NCI-H1694 (cell line): Measurements from ENCODE around the gene SIVA1.
A peak's percentile ranks its signal among the peaks of the same experiment; 100 is the strongest.

Experiments used
- DNase-seq: peaks from one replicate; lab custom pipeline; 2025; lab: John Stamatoyannopoulos, UW

The SIVA1 gene

DNA sequence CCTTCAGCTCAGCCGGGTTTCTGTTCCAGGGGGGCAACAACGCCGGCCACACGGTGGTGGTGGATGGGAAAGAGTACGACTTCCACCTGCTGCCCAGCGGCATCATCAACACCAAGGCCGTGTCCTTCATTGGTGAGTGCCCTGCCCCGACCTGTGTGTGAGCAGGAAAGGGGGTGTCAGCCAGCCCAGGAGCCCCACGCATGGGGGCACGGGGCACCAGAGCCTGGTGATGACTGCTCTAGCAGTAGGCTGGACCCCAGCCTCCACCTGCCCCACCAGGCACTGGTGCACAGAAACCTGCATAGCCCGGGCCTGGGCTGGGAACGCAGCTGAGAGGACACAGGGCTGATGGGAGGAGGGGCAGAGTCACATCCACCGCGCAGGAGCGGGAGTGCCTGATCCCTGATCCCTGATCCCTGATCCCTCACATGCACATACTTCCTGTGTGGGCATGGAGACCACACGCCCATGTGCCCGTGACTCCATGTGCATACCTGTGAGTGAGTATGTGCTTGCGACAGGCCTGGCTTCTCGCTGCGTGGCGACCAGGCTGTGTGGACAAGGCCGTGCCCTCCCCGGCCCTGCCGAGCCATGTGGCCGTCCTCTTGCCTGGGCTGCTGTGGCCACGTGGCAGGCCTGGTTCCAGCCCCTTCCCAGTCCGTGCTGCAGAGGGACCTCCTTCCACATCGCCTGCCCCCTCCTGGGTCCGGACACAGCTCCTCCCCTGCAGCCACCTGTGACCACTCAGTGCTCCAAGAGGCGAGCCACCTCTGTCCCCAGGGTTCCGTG, 17.8 kb upstream of the SIVA1 start:
- no peak for DNase-seq

DNA sequence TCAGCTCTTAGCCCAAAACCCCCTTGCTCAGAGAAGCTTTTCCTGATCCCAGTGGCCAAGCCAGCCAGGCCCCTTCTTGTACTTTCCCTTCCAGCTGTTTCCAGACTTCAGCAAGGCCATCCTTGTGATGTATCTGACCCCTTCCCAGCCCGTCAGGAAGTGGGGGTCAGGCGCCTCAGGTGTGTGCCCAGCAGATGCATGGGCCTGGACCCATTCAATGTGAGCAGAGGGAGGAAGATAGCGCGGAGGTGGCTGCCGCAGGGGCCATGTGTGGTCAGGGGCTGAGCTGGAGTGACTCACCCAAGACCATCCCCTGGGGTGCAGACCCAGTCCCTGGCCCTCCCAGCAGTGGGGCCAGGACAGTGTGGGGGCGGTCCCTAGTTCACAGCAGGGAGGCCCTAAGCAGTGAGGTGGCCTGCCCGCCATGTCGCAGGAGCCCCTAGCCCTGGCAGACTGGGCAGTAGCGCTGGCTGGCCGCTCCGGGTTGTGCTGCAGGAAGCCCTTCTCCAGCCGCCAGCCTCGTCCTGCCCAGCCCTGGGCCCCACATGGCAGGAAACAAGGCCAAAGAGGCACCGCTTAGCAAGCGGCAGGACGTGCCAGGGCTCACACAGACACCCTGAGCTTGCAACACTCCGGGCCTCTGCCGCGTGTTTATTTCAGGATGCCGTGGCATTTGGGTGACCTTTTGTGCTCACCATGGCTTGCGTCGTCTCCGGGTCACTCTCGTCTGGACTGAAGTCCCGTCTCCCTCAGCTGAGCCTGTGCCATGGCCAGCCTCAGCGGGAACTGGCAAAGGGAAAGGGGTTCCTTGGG, 16.9 kb upstream of the SIVA1 start:
- no peak for DNase-seq

DNA sequence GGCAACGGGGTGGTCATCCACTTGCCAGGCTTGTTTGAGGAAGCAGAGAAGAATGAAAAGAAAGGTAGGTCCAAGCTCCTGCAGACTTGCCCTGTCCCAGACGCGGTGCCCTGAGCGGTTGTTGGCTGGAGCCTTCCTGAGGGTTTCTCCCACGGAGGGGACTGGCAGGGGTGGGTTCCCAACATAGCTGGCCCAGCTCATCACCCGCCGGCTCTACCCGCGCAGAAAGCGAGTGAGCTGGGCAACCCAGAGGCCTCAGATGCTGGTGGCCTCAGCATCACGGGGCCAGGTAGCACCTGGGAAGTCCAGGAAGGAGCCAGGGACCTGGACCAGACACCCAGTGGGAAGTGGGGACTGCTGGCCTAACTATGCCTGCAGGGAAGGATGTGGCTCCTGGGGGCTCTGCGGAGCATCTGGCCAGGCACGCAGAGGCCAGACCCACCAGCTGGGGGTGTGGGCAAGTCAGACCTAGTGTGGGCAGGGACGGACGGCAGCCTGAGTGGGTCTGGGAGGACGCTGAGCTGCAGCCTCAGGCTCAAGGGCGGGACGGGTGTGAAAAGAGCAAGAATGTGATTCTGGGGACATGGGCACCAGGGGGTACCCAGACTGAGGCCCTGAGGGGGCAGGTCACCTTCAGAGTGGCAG, 14.4 kb upstream of the SIVA1 start:
- DNase-seq = no peak

DNA sequence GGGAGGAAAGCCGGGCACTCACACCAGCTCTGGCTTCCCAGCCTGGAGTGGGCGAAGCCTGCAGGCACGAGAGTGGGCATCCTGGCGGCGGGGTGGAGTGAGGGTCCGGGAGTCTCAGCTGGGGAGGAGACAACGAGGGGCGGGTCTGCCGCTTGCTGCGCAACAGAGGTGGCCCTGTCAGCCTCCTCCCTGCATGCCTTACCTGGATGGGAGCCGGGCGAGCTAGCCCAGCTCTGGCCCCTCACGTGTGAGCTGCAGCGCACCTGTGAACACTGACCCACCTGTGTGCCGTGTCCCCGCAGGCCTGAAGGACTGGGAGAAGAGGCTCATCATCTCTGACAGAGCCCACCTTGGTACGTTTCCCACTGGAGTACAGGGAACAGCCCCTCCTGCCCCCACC, 13.9 kb upstream of the SIVA1 start:
- DNase-seq = no peak

DNA sequence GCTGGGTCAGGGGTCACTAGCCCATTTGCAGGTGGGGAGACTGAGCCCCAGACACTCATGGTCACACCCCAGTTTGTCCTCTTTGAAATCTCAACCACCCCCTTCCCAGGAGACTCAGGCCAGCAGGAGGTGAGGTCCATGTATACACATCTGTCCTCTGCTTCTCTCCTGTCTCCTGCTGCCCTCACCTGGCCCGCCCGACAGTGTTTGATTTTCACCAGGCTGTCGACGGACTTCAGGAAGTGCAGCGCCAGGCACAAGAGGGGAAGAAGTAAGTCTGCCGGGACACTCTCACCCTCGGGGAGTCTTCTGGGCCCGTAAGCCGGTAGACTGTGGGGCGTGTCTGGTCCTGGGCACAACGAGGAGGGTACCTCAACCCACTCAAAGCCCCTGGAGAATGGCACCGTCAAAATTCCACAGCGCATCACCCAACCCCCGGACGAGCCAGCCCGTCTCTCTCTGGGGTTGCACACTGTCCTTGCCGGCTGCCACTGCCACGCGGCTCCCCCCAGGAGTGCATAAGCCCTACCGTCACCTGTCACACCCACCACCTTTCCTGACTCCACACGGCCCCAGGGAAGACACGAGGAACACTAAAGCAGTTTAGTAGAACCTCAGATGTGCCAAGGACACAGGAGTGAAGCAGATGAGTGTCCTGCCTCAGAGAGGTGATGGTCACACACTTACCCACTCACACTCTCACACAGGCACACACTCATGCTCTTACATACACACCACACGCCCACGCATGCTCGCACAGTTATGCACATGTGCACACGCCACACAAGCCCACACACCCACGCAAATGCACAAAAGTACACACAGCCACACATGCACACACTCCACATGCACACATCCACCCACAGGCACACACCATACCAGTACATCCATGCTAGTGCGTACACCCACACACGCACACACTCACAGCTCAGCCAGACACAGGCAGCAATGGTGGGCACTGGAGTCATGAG, 13.1 kb upstream of the SIVA1 start:
- DNase-seq = no peak

DNA sequence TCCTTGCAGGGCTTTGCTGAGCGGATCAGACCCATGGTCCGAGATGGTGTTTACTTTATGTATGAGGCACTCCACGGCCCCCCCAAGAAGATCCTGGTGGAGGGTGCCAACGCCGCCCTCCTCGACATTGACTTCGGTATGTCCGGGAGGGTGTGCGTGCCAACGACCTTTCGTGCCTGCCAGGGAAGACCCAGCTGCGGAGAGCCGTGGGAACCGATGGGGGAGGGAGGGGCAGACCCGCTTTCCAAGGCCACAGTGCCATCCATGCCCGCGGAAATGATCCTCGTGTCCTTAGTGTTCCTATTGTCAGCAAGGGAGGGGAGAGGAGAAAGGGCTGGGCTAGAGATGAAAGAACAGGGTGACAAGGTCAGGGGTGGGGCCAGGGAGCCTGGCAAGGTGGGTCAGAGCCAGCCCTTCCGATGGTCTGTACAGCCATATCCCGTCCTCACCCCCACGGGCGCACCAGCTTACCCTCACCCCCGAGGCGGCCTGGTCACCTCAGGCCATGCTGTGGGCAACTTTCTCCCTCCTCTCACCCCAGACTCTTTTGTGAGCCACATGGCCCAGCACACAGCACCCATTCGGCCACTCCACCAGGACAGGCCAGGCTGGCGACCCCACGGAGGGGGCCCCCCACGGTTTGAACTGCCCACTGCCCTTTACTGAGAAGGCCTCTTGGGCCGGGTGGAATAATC, 11.7 kb upstream of the SIVA1 start:
- no peak for DNase-seq

DNA sequence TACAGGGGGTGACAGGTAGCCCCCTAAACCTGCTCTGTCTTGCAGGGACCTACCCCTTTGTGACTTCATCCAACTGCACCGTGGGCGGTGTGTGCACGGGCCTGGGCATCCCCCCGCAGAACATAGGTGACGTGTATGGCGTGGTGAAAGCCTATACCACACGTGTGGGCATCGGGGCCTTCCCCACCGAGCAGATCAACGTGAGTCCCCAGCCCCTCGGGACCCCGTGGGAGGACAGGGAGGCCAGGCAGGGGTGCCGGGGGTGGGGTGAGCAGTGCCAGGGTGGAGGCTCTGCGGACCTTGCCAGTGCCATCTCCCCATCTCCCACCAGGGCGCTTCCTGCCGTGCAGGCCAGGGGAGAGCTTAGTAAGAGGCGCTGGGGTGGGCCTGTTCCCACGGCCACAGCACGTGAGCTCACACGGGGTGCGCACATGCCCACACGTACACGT, 11.1 kb upstream of the SIVA1 start:
- DNase-seq = no peak

DNA sequence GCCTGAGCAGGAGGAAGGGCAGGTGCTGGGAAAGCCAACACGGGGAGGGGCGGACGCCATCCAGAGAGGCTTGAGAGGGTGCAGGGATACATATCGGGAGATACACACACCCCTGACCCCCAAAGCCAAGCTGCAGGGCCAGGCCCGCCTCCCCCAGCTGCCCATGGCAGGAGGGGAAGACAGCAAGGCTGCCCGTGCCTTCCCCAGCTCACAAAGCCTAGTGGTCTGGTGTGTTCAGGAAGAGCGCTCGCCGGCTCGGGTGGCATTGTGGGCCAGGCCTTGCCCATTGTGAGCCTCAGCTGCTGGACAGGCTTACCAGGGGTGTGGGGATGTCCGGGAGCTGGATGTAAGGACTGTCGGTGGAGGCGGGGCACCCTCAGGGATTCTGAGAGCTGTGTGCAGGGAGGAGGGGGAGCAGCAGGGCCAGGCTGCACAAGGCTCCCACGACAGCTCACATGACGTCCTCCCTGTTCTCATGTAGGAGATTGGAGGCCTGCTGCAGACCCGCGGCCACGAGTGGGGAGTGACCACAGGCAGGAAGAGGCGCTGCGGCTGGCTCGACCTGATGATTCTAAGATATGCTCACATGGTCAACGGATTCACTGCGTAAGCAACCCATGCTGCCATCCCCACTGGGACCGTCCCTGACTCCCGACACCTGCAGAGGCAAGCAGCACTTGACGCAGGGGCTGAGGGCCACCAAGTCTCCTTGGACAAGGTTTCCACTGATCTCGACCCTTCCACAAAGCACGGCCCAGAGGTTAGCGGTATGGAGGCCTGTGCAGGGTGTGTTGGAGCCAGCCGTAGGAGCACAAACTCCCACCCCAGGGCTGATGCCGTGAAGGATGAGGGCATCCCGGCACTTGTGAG, 10.1 kb upstream of the SIVA1 start:
- DNase-seq = no peak

DNA sequence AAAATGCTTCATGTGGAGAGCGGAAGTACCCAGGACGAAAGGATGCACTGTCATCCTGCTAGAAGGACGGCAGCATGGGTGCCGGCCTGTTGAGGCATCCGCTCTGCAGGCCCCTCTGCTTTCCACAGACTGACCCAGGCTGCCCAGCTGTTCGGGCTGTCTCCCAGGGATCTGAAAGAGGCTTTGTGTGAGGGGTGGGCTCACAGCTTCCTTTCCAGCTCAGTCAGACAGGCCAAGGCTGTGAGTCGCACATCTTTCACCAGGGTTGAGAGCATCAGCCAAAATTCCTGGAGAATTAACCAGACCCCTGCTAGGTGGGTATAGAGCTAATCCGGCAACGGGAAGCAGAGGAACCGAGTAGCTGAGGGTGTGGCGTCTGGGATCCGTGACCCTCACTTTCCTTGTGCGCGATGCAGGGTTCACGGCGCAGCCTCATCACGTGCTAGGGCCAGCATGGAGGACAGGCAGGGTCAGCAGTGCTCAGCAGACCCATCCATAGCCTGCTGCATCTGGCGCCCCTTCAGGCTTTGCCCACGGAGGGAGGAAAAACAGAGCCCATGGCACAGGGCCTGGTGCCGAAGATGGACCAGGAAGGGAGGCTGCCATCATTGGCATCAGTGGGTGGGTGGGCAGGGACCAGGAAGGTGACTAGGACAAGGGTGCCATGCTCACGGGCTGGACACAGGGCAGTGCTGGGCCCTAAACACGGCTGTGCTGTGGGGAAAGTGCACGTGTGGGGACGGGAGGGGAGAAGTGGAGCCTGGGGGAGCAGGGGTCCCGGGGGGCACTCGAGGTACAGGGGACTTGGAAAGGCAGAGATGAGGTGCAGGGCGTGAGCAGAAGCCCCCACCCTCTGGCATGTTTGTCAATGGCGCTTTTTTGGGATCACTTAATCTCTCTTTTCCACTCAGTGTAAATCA, 9.2 kb upstream of the SIVA1 start:
- DNase-seq = no peak

DNA sequence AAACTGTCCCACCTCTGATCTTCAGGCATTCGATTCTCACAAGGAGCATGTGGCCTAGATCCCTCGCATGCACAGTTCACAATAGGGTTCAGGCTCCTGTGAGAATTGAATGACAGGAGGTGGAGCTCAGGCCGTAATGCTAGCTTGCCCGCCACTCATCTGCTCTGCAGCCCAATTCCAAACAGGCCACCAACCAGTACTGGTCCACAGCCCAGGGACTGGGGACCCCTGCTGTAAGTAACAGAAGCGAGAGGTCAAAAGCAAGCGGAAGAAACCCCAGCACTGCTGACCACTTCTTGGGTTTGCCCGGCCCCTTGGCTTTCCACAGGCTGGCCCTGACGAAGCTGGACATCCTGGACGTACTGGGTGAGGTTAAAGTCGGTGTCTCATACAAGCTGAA, 8.5 kb upstream of the SIVA1 start:
- DNase-seq = no peak

DNA sequence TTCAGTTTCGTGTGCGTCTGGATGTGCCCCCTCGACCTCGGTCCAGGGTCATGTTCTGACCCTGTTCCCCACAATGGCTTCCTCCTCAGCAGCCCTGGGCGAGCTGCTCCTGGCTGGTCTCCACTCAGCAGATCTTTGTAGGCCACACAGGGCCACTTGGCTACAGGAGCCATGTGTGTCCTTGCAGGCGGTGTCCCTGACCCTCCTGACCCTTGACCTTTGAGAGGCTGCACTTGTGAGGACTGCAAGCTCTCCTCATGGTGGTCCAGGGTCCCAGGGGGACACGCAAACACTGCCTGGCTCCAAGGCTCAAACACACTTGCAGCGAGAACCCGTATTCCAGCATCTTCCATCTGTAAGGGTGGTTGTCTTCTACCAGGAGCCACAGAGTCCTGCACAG, 7.5 kb upstream of the SIVA1 start:
- no peak for DNase-seq

DNA sequence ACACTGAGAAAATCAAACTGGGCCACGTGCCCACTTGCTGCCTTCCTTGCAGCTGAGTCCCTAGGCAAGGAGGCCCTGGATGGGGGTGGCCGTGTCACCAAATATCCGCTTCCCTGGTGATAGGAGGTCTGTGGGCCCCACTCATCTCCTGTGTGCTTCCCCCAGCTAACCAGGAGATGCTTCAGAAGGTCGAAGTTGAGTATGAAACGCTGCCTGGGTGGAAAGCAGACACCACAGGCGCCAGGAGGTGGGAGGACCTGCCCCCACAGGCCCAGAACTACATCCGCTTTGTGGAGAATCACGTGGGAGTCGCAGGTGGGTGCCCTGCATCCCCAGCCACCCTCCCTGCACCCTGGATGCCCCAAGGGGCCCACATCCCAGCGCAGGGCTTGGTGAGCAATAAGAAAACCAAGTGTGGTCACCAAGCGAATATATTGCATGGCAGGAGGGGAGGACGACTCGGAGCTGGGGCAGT, 6.8 kb upstream of the SIVA1 start:
- DNase-seq = no peak

DNA sequence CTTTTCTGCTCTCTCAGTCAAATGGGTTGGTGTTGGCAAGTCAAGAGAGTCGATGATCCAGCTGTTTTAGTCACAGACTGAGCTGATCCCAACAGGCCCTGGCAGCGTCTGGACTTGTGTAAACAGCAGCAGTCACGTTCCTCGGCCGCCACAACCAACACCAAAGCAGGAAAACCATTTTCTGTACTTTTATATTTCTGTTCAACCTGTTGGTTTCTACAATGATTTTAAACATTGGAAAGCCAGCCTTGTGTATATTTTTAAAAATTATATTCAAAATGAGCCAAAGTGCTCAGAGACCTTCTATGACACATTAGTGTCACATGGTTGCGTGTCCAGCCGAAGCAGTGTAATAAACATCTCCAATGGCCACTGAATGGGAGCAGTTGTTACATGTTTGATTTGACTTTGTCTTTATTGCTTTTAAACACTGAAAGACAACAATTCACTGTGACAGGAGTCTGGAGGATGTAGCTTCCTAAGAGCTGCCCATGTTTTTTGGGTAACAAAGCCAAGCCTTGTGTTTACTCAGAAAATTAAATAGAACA, 5.9 kb upstream of the SIVA1 start:
- peak; percentile 67 for DNase-seq

DNA sequence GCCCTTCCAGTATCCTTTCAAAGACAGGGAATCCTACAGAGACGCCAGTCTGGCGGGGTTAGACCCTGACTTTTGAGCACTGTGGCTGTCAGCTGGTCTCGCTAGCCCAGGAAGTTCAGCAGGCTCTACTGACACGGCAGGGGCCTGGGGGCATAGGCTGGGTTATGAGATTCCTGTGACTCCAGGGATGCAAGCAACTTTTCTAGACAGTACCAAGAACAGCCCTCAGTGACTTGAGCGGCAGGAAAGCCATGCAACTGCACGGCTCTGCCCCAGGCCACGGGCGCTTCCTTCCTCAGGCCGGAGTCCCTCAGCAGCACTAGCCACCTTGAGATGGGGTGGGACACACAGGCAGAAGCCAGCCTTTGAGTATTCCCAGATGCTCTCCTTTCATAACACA, 5.1 kb upstream of the SIVA1 start:
- no peak for DNase-seq

DNA sequence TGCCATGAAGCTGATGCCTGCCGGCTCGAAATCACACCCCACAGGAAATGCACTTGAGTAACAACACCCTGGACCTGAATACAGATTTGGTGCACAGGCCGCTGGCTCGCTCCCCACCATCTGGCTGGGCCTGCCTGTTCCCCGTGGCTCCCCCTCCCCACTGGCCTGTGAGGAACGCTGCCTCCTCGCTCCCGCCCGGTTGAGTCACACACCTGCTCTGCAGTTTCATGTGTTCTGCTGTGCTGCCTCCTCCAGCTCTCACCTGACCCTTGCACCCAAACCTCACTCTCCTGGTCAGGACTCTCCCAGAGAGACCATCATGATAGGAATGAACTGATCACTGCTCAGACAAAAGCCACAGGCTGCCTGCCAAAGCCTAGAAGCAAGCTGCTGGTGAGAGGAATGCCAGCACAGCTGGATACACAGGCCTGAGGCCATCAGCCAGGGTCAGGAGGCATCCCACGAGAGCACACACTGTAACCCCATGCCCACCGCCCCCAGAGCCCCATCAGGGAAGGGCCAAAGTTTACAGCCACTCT, 3.8 kb upstream of the SIVA1 start:
- DNase-seq = peak; percentile 90

DNA sequence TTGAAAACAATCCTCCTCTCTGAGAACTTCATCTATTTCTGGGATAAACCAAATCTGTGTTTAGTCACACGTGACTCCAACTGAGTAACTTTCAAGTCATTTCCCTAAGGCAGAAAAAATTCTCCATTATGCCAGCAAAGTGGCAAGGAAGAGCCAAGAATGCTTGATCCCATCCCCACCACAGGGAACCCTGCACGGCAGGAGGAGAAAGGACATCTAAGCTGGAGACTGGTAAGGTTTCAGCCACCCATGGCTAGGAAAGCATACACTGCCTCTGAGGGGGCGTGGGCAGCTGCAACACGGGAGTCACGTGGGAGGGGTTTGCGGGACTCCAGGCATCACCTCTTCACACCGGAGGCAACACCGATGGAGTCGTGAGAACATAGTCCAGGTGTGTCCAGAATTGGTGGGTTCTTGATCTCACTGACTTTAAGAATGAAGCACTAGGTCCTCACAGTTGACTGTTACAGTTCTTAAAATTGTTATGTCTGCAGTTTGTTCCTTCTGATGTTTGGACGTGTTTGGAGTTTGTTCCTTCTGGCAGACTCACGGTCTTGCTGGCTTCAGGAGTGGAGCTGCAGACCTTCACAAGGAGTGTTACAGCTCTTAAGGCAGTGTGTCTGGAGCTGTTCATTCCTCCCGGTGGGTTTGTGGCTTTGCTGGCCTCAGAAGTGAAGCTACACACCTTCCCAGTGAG, 2.7 kb upstream of the SIVA1 start:
- DNase-seq = no peak

DNA sequence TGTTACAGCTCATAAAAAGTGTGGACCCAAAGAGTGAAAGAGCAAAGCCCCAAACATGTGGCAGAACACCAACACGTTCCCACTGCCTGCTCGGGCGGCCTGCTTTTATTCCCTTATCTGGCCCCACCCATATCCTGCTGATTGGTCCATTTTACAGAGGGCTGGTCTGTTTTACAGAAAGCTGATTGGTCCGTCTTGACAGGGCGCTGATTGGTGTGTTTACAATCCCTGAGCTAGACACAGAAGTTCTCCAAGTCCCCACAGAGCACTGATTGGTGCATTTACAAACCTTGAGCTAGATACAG, 2.2 kb upstream of the SIVA1 start:
- DNase-seq = peak; percentile 33
